ENCODE data around the gene XYLT1. TPM values are rescaled to one million over a fixed set of nuclear protein-coding genes. Genes with fewer than 3 reads are reported as not detected.

The XYLT1 gene
- total RNA-seq, 1 experiment from 2014 or later = 14.5 TPM

DNA sequence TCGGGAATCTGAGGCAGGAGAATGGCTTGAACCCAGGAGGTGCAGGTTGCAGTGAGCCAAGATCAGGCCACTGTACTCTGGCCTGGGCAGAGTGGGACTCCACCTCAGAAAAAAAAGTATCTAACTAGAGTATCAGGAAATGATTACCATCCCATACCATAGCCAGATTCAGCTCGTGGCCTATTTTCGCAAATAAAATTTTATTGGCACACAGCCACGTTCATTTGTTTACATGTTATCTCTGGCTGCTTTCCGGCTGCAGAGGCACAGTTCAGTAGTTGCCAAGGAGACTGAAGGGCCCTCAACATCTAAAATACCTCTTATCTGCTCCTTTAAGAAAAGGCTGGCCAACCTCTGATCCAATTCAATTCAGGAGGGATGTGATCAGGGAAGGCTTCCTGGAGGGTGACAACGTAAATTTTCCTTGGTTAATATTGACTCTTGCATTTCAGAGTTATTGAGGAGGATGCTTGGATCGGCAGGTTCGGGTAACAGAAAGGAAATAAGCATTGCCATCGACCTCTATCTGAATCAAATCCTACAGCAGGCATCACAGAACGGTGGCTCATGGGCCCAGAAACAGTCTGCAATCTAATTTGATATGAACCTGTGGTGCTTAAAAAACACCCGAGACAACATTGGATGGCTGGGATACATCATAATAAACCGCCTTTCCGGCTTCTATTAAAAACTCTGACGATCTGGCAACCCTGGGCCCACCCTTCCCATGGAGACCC, 73.8 kb downstream of the XYLT1 start:
- no peak for DNase-seq
- no peak overlapping the region for H3K4ac ChIP-seq (ENCODE audit: low read depth, low read length)
- H2BK20ac ChIP-seq (ENCODE audit: low read depth, low read length, poor library complexity, severe bottlenecking) = no peak overlapping the region
- no peaks in the 10 kb centered on the region for H3K27me3 ChIP-seq (ENCODE audit: insufficient read depth, low read length)
- no peak overlapping the region for H3K18ac ChIP-seq (ENCODE audit: insufficient read length, low read depth, low read length)
- no peak overlapping the region for H4K91ac ChIP-seq (ENCODE audit: insufficient read length, low read depth, low read length)
- TF ChIP-seq, protein P1, sequence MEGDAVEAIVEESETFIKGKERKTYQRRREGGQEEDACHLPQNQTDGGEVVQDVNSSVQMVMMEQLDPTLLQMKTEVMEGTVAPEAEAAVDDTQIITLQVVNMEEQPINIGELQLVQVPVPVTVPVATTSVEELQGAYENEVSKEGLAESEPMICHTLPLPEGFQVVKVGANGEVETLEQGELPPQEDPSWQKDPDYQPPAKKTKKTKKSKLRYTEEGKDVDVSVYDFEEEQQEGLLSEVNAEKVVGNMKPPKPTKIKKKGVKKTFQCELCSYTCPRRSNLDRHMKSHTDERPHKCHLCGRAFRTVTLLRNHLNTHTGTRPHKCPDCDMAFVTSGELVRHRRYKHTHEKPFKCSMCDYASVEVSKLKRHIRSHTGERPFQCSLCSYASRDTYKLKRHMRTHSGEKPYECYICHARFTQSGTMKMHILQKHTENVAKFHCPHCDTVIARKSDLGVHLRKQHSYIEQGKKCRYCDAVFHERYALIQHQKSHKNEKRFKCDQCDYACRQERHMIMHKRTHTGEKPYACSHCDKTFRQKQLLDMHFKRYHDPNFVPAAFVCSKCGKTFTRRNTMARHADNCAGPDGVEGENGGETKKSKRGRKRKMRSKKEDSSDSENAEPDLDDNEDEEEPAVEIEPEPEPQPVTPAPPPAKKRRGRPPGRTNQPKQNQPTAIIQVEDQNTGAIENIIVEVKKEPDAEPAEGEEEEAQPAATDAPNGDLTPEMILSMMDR (conservative IDR thresholded peaks at IDR 0.05) = no peak
- WGBS (ENCODE audit: extremely low coverage, insufficient read length, low lambda C conversion rate) = no CpG with 5 or more reads among the region's 14 CpGs
- H4K8ac ChIP-seq (replicated peaks; ENCODE audit: insufficient read length, low read depth, low read length) = no peak overlapping the region
- no peaks in the 10 kb centered on the region for H3K23me2 ChIP-seq (ENCODE audit: insufficient read length, low read depth, low read length, poor library complexity, severe bottlenecking)
- no peak overlapping the region for H3K23ac ChIP-seq (ENCODE audit: insufficient read length, low read depth, low read length)
- H4K5ac ChIP-seq (ENCODE audit: insufficient read length, low read depth, low read length) = no peak overlapping the region
- H3K14ac ChIP-seq (ENCODE audit: insufficient read depth, low read length) = no peak overlapping the region
- Mint-ChIP-seq H3K4me3 (no peak overlapping the region), H3K9me3 (no peaks in the 10 kb centered on the region), H3K27ac (peak overlapping the region in 2 of 3 experiments; percentile 43 to 71; a peak in 3 of 7 replicates), H3K4me1 (peaks cover 56 to 60% of the 10 kb centered on the region in 2 experiments), H3K36me3 (ENCODE audit: insufficient read depth in 1 of 3, low read depth in 3 of 3) (peaks cover 0 to 4% (median 0%) of the 10 kb centered on the region in 3 experiments; a peak in 1 of 7 replicates), H3K27me3 (ENCODE audit: low read depth) (no peaks in the 10 kb centered on the region)
- H4K20me1 ChIP-seq (ENCODE audit: control insufficient read depth, insufficient read depth, insufficient read length) = peaks cover 3% of the 10 kb centered on the region
- H2BK15ac ChIP-seq (ENCODE audit: low read depth, low read length) = 0 out of 2 replicates have a peak overlapping the region, but pooled peaks have one; percentile 38
- no peak overlapping the region for H3K9ac ChIP-seq (ENCODE audit: extremely low read depth, insufficient read length, low read length)
- H3K79me1 ChIP-seq (ENCODE audit: insufficient read depth, low read depth, low read length, poor library complexity, severe bottlenecking) = no peaks in the 10 kb centered on the region
- no peak overlapping the region for H2AFZ ChIP-seq (ENCODE audit: low read length)
- H3K56ac ChIP-seq (ENCODE audit: insufficient read length, low read depth, low read length) = no peak overlapping the region
- peaks cover 2% of the 10 kb centered on the region; the same call in 1 of the 2 replicates for H3K4me1 ChIP-seq (ENCODE audit: insufficient read depth, low read length)
- H2BK12ac ChIP-seq (ENCODE audit: insufficient read length, low read depth, low read length) = no peak overlapping the region
- no peak overlapping the region for H2BK120ac ChIP-seq (ENCODE audit: low read depth, low read length, poor library complexity, severe bottlenecking)
- no peak overlapping the region for H3T11ph ChIP-seq (ENCODE audit: low read length)
- no peaks in the 10 kb centered on the region for H3K9me3 ChIP-seq (ENCODE audit: control insufficient read depth, low read depth, low read length)
- H3K27ac ChIP-seq (ENCODE audit: insufficient read length, low read depth, low read length) = no peak overlapping the region
- no peaks in the 10 kb centered on the region for H3K79me2 ChIP-seq (ENCODE audit: insufficient read depth, low read length)
- no peak overlapping the region for H2BK5ac ChIP-seq (ENCODE audit: insufficient read length, low read length)
- H2AK5ac ChIP-seq (ENCODE audit: insufficient read length, low read length) = no peak overlapping the region
- no peak overlapping the region for H3K4me2 ChIP-seq (ENCODE audit: insufficient read depth, insufficient read length, low read length)

Data from H9 (cell line).